Measurements from ENCODE around the gene AFP. TPM values are rescaled to one million over a fixed set of nuclear protein-coding genes. Genes with fewer than 3 reads are reported as not detected.

Gene AFP
- total and polyA plus RNA-seq, 2 of the 13 experiments (the other 11 are each of a cell fraction or from before 2014, with no cell fraction given): 9,434 to 13,105 TPM

- TF ChIP-seq E2F1 (CRISPR knock-in tag; IDR thresholded peaks at IDR 0.05): no peak
- TF ChIP-seq THAP7 (CRISPR knock-in tag; IDR thresholded peaks at IDR 0.05): no peak
- no peak for TF ChIP-seq PHF8 (CRISPR knock-in tag; IDR thresholded peaks at IDR 0.05)
- peak; percentile 4 for TF ChIP-seq MBD4 (IDR thresholded peaks at IDR 0.05; ENCODE audit: borderline replicate concordance, low read length)
- TF ChIP-seq MAF1 (CRISPR knock-in tag; IDR thresholded peaks at IDR 0.05; ENCODE audit: borderline replicate concordance): no peak
- 0 out of 2 replicates have a peak, but pooled peaks have one; percentile 25 for TF ChIP-seq MED1 (CRISPR knock-in tag; IDR thresholded peaks at IDR 0.05)
- no peak for TF ChIP-seq MTF1 (CRISPR knock-in tag; IDR thresholded peaks at IDR 0.05)
- no peak for TF ChIP-seq ATF1 (CRISPR knock-in tag; IDR thresholded peaks at IDR 0.05)
- TF ChIP-seq ZNF766 (CRISPR knock-in tag; IDR thresholded peaks at IDR 0.05; ENCODE audit: borderline replicate concordance): no peak
- no peak for TF ChIP-seq FOXP1 (IDR thresholded peaks at IDR 0.05)
- TF ChIP-seq FOXP1 (CRISPR knock-in tag; IDR thresholded peaks at IDR 0.05): no peak
- TF ChIP-seq ZBTB34 (CRISPR knock-in tag; IDR thresholded peaks at IDR 0.05): no peak; the same call in 1 of the 2 replicates
- no peak for TF ChIP-seq PAWR (CRISPR knock-in tag; IDR thresholded peaks at IDR 0.05; ENCODE audit: borderline replicate concordance)
- 0 out of 2 replicates have a peak, but pooled peaks have one; percentile 33 for TF ChIP-seq ZNF331 (CRISPR knock-in tag; IDR thresholded peaks at IDR 0.05)
- no peak for TF ChIP-seq ZNF383 (CRISPR knock-in tag; IDR thresholded peaks at IDR 0.05; ENCODE audit: borderline replicate concordance)
- no peak for TF ChIP-seq ZNF572 (CRISPR knock-in tag; IDR thresholded peaks at IDR 0.05)
- TF ChIP-seq TBL1XR1 (IDR thresholded peaks at IDR 0.05; ENCODE audit: borderline replicate concordance, low read length, partially characterized antibody): no peak
- TF ChIP-seq BCLAF1 (IDR thresholded peaks at IDR 0.05): no peak
- TF ChIP-seq SP140L (CRISPR knock-in tag; IDR thresholded peaks at IDR 0.05; ENCODE audit: borderline replicate concordance): no peak
- TF ChIP-seq ZNF512B (CRISPR knock-in tag; IDR thresholded peaks at IDR 0.05; ENCODE audit: borderline replicate concordance): no peak
- no peak for TF ChIP-seq SAFB2 (CRISPR knock-in tag; IDR thresholded peaks at IDR 0.05; ENCODE audit: borderline replicate concordance, low read depth)
Measured at GRCh38 chr4:73419106-73420038, 16.6 kb upstream of the AFP start (continued).
